WERI-Rb-1 (cell line): Measurements from ENCODE around the gene TUBB1.

Source experiments
- DNase-seq: peaks from one replicate; pipeline ENCODE4 v3.0.0-alpha.2; 2020
- H3K27ac ChIP-seq: fragments of 250-450 bp; sonication (Bioruptor Pico); 2 replicates; pipeline ENCODE4 v1.5.1; 2020; ENCODE audit warnings: mild to moderate bottlenecking, moderate library complexity
- H3K27me3 ChIP-seq: fragments of 250-450 bp; sonication (Bioruptor Pico); 2 replicates; pipeline ENCODE4 v1.5.1; 2021; ENCODE audit warnings: mild to moderate bottlenecking, low read depth, moderate library complexity; ENCODE audit not compliant: insufficient read depth, severe bottlenecking
- H3K36me3 ChIP-seq: fragments of 250-450 bp; sonication (Bioruptor Pico); 2 replicates; pipeline ENCODE4 v1.5.1; 2020; ENCODE audit warnings: mild to moderate bottlenecking, moderate library complexity
- H3K4me3 ChIP-seq: 2 replicates; pipeline ENCODE4 v1.5.1; 2011; ENCODE audit warnings: low read depth, mild to moderate bottlenecking, control low read depth, low read length
- H3K9me3 ChIP-seq: fragments of 250-450 bp; sonication (Bioruptor Pico); 2 replicates; pipeline ENCODE4 v1.5.1; 2021; ENCODE audit warnings: mild to moderate bottlenecking, moderate library complexity; ENCODE audit not compliant: severe bottlenecking
- TF ChIP-seq, protein P1 (sequence below): IDR thresholded peaks from 2 replicates; pipeline ENCODE4 v1.5.1; 2011; ENCODE audit warnings: low read depth, mild to moderate bottlenecking, control low read depth, inconsistent platforms, low read length

The TUBB1 gene

GRCh38 chr20:59015812-59016711 lies 3.2 kb upstream of the TUBB1 start:
- TF ChIP-seq, protein P1, sequence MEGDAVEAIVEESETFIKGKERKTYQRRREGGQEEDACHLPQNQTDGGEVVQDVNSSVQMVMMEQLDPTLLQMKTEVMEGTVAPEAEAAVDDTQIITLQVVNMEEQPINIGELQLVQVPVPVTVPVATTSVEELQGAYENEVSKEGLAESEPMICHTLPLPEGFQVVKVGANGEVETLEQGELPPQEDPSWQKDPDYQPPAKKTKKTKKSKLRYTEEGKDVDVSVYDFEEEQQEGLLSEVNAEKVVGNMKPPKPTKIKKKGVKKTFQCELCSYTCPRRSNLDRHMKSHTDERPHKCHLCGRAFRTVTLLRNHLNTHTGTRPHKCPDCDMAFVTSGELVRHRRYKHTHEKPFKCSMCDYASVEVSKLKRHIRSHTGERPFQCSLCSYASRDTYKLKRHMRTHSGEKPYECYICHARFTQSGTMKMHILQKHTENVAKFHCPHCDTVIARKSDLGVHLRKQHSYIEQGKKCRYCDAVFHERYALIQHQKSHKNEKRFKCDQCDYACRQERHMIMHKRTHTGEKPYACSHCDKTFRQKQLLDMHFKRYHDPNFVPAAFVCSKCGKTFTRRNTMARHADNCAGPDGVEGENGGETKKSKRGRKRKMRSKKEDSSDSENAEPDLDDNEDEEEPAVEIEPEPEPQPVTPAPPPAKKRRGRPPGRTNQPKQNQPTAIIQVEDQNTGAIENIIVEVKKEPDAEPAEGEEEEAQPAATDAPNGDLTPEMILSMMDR = no peak
- Histone ChIP-seq H3K36me3 (no peaks in the 10 kb centered on the region), H3K27me3 (no peaks in the 10 kb centered on the region), H3K9me3 (no peaks in the 10 kb centered on the region), H3K27ac (no peak overlapping the region), H3K4me3 (no peak overlapping the region)
- DNase-seq = no peak

GRCh38 chr20:59016795-59017492 lies 2.3 kb upstream of the TUBB1 start:
- Histone ChIP-seq H3K36me3 (no peaks in the 10 kb centered on the region), H3K27ac (no peak overlapping the region), H3K4me3 (no peak overlapping the region), H3K27me3 (no peaks in the 10 kb centered on the region), H3K9me3 (no peaks in the 10 kb centered on the region)
- DNase-seq = no peak
- TF ChIP-seq, protein P1 = no peak

GRCh38 chr20:59017493-59018231 lies 1.6 kb upstream of the TUBB1 start:
- DNase-seq = no peak
- Histone ChIP-seq H3K36me3 (peaks cover 3% of the 10 kb centered on the region), H3K9me3 (no peaks in the 10 kb centered on the region), H3K27ac (no peak overlapping the region), H3K27me3 (no peaks in the 10 kb centered on the region), H3K4me3 (no peak overlapping the region)
- TF ChIP-seq, protein P1 = no peak

DNA sequence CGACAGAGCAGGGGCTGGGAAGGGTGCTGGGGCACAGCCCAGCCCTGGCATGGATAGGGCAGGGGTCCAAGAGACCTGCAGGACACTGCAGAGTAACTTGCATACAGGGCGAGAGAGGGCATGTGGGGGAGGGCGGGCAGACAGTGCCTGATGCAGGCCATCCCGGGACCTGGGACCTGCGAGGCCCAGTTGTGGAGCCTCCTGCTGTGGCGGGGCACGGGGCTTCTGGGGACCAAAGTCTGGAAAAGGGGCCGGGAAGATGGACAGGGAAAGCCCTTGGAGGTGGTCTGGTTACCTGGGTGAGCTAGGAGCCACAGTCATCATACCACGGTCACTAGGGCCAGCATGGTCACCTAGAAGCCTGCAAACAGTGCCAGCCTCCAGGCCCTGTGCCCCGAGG lies 412 bp upstream of the TUBB1 start:
- H3K9me3 ChIP-seq = no peaks in the 10 kb centered on the region
- no peak overlapping the region for H3K4me3 ChIP-seq
- H3K27ac ChIP-seq = no peak overlapping the region
- TF ChIP-seq, protein P1 = no peak
- no peak for DNase-seq
- no peaks in the 10 kb centered on the region for H3K27me3 ChIP-seq
- H3K36me3 ChIP-seq = peaks cover 14% of the 10 kb centered on the region

DNA sequence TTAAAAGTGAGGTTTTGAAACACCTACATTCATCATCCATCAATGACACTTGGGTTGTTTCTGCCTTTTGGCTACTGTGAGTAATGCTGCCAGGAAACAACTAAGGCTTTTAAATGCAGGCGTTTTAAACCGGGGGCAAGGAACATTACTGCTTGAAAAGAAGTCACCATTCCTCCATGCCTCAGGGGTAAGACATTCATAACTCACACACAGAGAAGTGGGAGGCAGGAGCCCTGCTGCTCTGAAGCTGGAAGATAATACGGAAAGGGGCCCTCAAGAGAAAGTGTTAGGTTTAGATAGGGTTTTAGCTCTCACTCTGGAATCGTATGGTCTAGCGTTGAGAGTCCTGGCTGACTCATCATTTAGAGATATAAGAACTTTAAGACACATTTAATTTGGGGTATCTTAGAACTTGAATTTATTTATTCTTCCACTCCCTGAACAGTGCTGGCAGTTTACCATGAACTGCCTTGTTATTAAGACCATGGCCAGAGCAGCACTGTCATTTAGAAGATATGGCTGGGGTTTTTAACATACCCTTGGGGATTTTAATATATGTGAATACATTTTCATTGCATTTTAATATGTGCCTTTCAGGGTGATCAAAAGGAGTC lies 1.8 kb downstream of the TUBB1 start:
- TF ChIP-seq, protein P1 = no peak
- DNase-seq = no peak
- Histone ChIP-seq H3K4me3 (no peak overlapping the region), H3K36me3 (peaks cover 36% of the 10 kb centered on the region), H3K27me3 (no peaks in the 10 kb centered on the region), H3K27ac (no peak overlapping the region), H3K9me3 (no peaks in the 10 kb centered on the region)
